ENCODE measurements around the gene ZBTB46. TPM values are rescaled to one million over a fixed set of nuclear protein-coding genes. Genes with fewer than 3 reads are reported as not detected.
A peak's percentile ranks its signal among the peaks of the same experiment; 100 is the strongest.

ZBTB46 gene
- total RNA-seq, 1 experiment from 2014 or later = 3.6 TPM

GRCh38 chr20:63839620-63840019, 8.6 kb upstream of the ZBTB46 start:
- BruUV-seq (replicated peaks) = no TSS peak
- intact Hi-C loops (cut with micrococcal nuclease; ENCODE audit: unreplicated experiment) = no loop called here
- ChIA-PET POLR2A (ENCODE audit: unreplicated experiment) (no interaction called here), CTCF (no interaction called here)
- Histone ChIP-seq H3K9me3 (ENCODE audit: insufficient read depth, low read depth) (no peaks in the 10 kb centered on the region), H3K9me2 (ENCODE audit: insufficient read depth) (no peaks in the 10 kb centered on the region), H4K20me1 (ENCODE audit: insufficient read depth) (0 out of 2 replicates have a peak, but pooled peaks cover 3% of the 10 kb centered on the region), H3K27me3 (ENCODE audit: insufficient read depth, low read depth) (peaks cover 5% of the 10 kb centered on the region; the same call in 1 of the 2 replicates), H3K4me2 (no peak overlapping the region), H3K27ac (no peak overlapping the region), H3K4me3 (no peak overlapping the region), H3F3A (ENCODE audit: insufficient read depth, low read depth) (no peaks in the 10 kb centered on the region), H3K4me1 (replicated peaks; ENCODE audit: insufficient read depth) (peaks cover 3% of the 10 kb centered on the region), H3K36me3 (ENCODE audit: low read depth) (no peaks in the 10 kb centered on the region), H3K79me2 (ENCODE audit: low read depth) (no peaks in the 10 kb centered on the region), H2AFZ (no peak overlapping the region)
- no peak for TF ChIP-seq CTCF (conservative IDR thresholded peaks at IDR 0.05)
- no peak for TF ChIP-seq EZH2 (IDR thresholded peaks at IDR 0.05; ENCODE audit: low read depth)
- no peak for DNase-seq

DNA sequence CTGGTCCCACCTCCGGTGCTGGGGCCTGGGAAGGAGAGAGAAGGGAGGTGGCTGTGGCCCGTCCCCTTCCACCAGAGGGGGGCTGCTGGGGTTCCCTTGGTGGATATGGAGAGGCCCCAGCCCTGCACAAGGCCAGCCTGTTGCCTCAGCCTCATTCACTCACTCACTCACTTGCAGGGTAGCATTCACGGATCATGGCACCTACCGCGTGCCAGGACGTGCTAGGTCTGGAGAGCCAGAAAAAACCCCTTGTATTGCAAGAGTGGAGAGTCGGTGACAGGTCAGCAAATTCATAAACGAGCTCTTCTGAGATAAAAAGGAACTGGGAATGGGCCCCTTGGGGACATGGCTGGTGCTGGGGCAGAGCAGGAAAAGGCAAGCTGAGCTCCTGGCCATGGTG, 6.4 kb upstream of the ZBTB46 start:
- no peaks in the 10 kb centered on the region for H3K9me3 ChIP-seq (ENCODE audit: insufficient read depth, low read depth)
- intact Hi-C loops (cut with micrococcal nuclease; ENCODE audit: unreplicated experiment) = no loop called here
- H3K9me2 ChIP-seq (ENCODE audit: insufficient read depth) = no peaks in the 10 kb centered on the region
- H3F3A ChIP-seq (ENCODE audit: insufficient read depth, low read depth) = peaks cover 14% of the 10 kb centered on the region; the same call in 1 of the 2 replicates
- no peak overlapping the region for H3K4me3 ChIP-seq
- peaks cover 8% of the 10 kb centered on the region for H3K4me1 ChIP-seq (replicated peaks; ENCODE audit: insufficient read depth)
- BruUV-seq (replicated peaks) = no TSS peak
- no peaks in the 10 kb centered on the region for H3K36me3 ChIP-seq (ENCODE audit: low read depth)
- no peak overlapping the region for H3K27ac ChIP-seq
- no peak overlapping the region for H3K4me2 ChIP-seq
- DNase-seq = no peak
- POLR2A ChIA-PET (ENCODE audit: unreplicated experiment) = no interaction called here
- no peak overlapping the region for H2AFZ ChIP-seq
- H3K27me3 ChIP-seq (ENCODE audit: insufficient read depth, low read depth) = no peaks in the 10 kb centered on the region; the same call in 1 of the 2 replicates
- no peaks in the 10 kb centered on the region for H3K79me2 ChIP-seq (ENCODE audit: low read depth)
- CTCF ChIA-PET = no interaction called here
- H4K20me1 ChIP-seq (ENCODE audit: insufficient read depth) = 0 out of 2 replicates have a peak, but pooled peaks cover 3% of the 10 kb centered on the region
- TF ChIP-seq EZH2 (IDR thresholded peaks at IDR 0.05; ENCODE audit: low read depth) (no peak), CTCF (conservative IDR thresholded peaks at IDR 0.05) (no peak)

GRCh38 chr20:63836458-63837344, 5.6 kb upstream of the ZBTB46 start:
- ChIA-PET POLR2A (ENCODE audit: unreplicated experiment) (no interaction called here), CTCF (no interaction called here)
- intact Hi-C loops (cut with micrococcal nuclease; ENCODE audit: unreplicated experiment) = no loop called here

More at GRCh38 chr20:63836458-63837344, 5.6 kb upstream of the ZBTB46 start:
- Histone ChIP-seq H3K4me1 (replicated peaks; ENCODE audit: insufficient read depth) (peaks cover 8% of the 10 kb centered on the region), H3K9me3 (ENCODE audit: insufficient read depth, low read depth) (no peaks in the 10 kb centered on the region), H3K36me3 (ENCODE audit: low read depth) (no peaks in the 10 kb centered on the region), H3K4me2 (no peak overlapping the region), H3K9me2 (ENCODE audit: insufficient read depth) (no peaks in the 10 kb centered on the region), H3K27ac (no peak overlapping the region), H3K79me2 (ENCODE audit: low read depth) (no peaks in the 10 kb centered on the region), H3K4me3 (no peak overlapping the region), H3K27me3 (ENCODE audit: insufficient read depth, low read depth) (no peaks in the 10 kb centered on the region), H2AFZ (no peak overlapping the region), H3F3A (ENCODE audit: insufficient read depth, low read depth) (peaks cover 14% of the 10 kb centered on the region; the same call in 1 of the 2 replicates), H4K20me1 (ENCODE audit: insufficient read depth) (no peaks in the 10 kb centered on the region)
- peak in 1 of 2 experiments; percentile 19 for DNase-seq
- TF ChIP-seq CTCF (conservative IDR thresholded peaks at IDR 0.05) (no peak), EZH2 (IDR thresholded peaks at IDR 0.05; ENCODE audit: low read depth) (no peak)
- BruUV-seq (replicated peaks) = no TSS peak
